Muscle of arm (tissue), 12 donors: ENCODE data around the gene PRKCG. TPM values are rescaled to one million over a fixed set of nuclear protein-coding genes. Genes with fewer than 3 reads are reported as not detected.

Experiments
- DNase-seq: peaks from one replicate; pipeline ENCODE4 v3.0.0-alpha.2; 2013
- polyA plus RNA-seq, 12 donors: library from polyadenylated mRNA; unstranded; fragments of 120-200 nt; gene quantifications; one replicate each; pipeline ENCODE4 v1.2.1, GENCODE V29; 2013; ENCODE audit not compliant: insufficient read length in 12 of 12

PRKCG gene
- polyA plus RNA-seq, 12 donors = 0.09 to 4.5 (median 0.21) TPM; not detected in 4

DNA sequence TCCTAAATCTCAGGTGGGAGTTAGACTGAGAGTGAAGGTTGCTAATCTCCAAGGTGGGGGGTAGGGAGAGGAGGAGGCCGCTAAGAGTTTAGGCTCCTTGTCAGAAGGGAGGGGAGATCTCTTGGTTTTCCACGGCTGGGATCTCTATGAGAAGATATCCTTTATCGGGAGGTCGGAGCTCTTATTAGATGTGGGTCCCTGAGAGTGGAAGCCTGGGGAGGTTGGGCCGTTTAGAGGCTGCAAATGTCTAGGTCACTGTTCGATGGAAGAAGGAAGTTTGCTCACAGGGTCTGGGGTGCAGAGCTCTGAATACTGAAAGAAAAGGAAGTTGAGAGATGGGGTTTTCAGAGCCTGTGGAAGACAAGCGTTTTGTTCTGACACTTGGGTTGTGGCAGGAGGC is 10.5 kb upstream of the PRKCG start:
- DNase-seq = no peak

DNA sequence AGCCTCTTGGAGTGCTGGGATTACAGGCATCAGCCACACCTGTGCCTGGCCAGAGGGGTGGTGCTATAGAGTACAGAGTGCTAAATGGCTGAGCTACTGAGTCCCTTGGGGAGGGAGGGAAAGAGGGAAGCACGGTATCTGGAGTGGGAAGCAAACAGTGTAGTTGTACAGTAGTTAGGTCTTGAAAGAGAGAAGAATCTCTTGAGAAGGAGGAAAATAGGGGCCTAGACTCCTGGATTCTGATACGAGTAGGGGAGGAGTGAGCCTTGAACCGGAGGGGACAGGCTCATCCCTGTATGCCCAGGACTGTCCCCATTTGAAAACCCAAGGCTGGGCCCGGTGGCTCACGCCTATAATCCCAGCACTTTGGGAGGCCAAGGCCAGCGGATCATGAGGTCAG is 9.2 kb upstream of the PRKCG start:
- no peak for DNase-seq

DNA sequence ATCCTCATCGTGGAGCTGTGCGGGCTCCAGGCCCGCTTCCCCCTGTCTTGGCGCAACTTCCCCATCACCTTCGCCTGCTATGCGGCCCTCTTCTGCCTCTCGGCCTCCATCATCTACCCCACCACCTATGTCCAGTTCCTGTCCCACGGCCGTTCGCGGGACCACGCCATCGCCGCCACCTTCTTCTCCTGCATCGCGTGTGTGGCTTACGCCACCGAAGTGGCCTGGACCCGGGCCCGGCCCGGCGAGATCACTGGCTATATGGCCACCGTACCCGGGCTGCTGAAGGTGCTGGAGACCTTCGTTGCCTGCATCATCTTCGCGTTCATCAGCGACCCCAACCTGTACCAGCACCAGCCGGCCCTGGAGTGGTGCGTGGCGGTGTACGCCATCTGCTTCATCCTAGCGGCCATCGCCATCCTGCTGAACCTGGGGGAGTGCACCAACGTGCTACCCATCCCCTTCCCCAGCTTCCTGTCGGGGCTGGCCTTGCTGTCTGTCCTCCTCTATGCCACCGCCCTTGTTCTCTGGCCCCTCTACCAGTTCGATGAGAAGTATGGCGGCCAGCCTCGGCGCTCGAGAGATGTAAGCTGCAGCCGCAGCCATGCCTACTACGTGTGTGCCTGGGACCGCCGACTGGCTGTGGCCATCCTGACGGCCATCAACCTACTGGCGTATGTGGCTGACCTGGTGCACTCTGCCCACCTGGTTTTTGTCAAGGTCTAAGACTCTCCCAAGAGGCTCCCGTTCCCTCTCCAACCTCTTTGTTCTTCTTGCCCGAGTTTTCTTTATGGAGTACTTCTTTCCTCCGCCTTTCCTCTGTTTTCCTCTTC is 8.0 kb upstream of the PRKCG start:
- no peak for DNase-seq

DNA sequence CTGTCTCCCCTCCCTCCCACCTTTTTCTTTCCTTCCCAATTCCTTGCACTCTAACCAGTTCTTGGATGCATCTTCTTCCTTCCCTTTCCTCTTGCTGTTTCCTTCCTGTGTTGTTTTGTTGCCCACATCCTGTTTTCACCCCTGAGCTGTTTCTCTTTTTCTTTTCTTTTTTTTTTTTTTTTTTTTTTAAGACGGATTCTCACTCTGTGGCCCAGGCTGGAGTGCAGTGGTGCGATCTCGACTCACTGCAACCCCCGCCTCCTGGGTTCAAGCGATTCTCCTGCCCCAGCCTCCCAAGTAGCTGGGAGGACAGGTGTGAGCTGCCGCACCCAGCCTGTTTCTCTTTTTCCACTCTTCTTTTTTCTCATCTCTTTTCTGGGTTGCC is 7.4 kb upstream of the PRKCG start:
- no peak for DNase-seq

DNA sequence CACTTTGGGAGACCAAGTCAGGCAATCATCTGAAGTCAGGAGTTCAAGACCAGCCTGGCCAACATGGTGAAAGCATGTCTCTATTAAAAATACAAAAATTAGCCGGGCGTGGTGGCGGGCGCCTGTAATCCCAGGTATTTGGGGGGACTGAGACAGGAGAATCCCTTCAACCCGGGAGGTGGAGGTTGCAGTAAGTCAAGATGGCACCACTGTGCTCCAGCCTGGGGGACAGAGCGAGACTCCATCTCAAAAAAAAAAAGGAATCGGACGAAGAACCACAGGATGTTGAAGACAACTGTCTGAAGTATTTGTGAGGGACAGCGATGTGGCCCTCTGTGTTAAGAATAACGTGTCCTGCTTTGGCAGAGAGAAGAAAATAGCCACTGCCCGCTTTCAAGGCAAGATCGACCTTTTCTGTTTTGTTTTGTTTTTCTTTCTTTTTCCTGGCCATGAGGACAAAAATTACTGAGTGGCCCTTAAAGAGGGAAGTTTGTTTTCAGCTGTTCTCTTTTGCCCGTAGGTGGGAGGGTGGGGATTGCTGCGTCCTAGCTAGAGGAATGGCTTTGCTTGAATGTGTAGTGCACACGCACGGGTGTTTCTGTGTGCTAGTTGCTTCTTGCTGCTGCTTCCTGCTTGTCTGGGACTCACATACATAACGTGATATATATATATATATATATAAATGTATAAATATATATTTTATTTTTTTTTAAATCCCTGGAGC is 6.2 kb upstream of the PRKCG start:
- DNase-seq = no peak

DNA sequence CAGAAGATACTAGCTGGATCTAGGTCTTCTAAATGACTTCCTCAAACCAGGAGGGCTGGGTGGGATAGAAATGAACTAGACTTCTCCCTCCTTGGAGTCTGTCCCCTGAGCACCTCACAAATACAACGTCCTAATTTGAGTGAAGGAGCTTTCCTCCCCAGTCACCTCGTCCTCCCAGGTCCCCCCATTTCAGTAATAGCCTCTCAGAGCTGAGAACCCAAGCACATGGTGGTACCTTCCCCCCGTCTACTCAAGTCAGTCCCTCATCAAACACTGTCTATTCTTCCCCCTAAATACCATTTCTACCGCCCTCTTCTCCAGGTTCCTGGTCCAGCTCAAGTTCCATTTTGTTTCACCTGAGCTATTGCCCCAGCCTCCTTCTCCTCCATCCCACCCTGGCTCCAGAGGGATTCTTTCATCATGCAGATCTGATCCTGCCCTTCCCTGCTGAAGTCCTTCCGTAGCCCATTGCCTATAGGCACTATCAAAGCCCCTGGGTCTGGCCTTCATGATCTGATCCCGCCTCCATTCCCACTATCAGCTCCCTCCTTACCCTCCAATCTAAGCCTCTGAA is 5.3 kb upstream of the PRKCG start:
- no peak for DNase-seq

DNA sequence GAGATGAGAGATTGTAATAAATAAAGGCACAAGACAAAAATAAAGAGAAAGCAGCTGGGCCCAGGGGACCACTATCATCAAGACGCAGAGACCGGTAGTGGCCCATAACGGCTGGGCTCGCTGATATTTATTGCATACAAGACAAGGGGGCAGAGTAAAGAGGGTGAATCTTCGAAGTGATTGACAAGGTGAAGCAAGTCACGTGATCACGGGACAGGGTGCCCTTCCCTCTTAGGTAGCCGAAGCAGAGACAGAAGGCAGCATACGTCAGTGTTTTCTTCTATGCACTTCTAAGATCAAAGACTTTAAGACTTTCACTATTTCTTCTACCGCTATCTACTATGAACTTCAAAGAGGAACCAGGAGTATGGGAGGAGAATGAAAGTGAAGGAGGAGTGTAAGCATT is 4.6 kb upstream of the PRKCG start:
- DNase-seq = no peak

DNA sequence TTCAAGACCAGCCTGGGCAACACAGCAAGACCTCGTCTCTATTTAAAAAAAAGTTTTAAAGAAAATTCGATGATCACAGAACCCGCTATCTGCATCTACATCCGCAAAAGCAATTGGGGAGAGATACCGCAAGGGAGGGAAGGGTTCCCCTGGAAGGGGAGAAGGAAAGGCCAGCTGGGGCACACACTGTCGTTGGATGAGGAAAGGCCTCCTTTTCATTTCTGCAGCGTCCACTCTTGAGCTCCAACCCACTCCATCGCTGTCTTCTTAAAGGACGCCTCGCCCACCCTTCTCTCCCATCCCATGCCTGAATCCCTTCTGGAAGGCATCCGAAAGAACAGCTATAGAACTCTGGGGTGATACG is 3.2 kb upstream of the PRKCG start:
- DNase-seq = no peak

DNA sequence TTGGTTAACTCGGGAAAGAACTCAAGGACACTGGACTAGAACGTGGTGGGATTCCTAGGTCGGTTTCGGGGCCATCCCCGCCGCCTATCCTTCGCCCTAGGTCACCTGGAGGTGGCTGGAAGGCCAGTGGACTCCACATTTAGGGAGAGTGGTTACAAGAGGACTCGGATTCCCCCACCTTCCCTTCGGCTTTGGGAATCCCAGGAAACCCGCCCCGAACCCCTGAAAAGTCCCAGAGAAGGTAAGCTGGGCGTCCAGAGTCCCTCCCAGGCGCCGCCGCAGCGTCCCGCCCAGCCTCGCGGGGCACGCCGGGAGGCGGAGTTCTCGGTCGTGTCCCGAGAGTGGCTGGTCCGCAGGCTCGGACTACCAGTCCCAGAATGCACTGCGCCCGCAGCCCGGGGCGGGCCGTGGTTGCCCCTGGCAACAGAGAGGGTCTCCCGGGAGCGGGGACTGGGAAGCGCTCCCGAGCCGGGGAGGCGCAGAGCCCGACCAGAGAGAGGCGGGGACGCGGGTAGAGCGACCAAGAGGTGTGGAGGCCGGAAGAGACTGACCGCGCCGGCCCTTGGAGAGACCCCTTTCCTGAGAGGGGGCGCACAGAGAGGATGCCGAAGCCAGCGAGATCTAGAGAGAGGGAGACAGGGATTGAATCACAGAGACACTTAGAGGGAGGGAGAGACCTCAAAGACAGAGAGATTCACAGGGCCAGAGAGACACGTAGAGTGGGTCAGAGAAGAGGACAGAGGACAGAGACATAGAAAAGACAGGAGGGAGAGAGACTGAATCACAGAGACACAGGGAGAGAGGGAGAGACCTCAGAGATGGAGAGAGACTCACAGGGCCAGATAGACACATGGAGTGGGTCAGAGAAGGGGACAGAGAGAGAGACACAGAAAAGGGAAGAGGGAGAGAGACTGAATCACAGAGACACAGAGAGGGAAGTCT is 2.6 kb upstream of the PRKCG start:
- peak; percentile 97 for DNase-seq

DNA sequence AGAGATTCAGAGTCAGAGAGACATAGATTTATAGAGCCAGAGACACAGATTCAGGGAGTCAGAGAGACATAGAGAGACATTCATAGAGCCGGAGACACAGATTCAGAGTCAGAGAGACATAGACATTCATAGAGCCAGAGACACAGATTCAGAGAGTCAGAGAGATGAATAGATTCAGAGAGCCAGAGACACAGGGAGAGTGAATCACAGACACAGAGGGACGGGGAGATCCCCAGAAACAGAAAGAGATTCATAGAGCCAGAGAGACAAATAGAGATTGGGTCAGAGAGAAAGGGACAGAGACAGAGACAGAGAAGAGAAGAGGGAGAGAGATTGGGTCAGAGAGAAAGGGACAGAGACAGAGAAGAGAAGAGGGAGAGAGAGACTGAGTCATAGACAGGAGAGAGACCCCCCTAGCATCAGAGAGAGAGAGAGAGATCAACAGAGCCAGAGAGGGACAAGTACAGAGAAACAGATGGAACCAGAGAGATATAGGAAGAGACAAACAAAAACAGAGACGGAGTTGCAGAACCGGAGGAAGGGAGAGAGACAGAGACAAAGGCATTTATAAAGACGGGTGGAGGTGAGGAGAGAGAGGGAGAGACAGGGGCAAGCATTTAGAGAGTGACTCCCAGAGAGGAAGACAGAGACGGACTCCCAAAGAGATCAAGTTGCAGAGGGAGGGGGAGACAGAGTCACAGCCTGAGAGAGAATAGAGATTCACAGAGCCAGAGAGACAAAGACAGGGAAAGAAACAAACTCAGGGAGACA is 1.1 kb upstream of the PRKCG start:
- no peak for DNase-seq

DNA sequence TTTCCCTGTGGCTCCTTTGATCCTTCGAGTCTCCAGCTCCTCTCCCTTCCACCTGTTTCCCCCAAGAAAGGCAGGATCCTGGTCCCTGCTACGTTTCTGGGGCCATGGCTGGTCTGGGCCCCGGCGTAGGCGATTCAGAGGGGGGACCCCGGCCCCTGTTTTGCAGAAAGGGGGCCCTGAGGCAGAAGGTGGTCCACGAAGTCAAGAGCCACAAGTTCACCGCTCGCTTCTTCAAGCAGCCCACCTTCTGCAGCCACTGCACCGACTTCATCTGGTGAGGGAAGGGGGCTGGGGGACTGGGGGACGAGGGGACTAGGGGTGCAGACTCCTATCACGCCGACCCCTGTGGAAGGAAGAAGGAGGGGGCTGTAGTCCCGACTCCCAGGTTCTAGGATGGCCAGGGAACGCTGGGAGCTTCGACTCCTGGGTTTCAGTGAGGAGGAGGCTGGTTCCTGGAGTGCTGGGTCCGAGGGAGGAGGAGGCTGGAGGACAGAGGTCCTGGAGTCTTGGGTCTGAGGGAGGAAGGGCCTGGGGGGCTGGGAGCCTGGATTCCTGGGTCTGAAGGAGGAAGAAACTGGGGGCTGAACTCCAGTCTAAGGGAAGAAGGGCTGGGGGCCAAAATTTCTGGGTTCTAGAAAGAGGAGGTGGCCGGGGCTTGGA is 524 bp downstream of the PRKCG start:
- DNase-seq = no peak

DNA sequence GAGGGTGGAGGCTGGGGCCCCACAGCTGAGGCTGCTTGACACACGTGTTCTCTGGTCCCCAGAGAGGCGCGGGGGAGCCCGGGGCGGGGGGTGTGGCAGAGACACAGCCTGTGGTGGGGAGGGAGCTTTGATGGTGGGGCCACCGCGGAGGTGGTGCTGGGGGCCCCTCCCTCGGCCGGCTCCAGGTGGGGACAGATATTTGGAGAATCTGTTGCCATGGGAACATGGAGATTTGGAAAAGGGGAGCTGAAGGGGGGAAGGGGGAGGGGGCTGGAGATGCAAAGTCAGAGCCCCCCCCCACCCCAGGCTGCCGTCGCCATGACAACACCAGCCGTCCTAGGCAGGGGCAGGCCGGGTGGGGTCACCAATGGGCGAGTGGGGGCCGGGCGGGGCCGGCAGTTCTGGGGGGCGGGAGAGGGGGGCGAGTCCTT is 1.2 kb downstream of the PRKCG start:
- DNase-seq = no peak

DNA sequence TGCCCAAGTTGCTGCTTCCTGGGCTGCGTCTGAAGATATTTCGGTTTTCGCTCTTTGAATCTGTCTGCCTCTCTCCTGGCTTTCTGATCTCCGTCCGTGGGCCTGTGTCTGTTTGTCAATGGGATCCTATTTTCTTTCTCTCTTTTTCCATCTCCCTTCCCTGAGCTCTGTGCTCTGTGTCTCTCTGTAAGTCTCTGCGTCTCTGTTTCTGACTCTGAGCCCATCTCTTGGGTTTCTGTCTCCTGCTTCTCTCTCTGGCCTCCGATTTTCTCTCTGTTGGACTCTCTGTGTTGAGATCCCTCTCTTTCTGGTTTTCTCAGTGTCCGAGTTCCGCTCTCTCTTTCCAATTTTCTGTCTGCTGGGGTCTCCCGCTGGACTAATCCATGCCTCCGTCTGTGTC is 1.7 kb downstream of the PRKCG start:
- no peak for DNase-seq

DNA sequence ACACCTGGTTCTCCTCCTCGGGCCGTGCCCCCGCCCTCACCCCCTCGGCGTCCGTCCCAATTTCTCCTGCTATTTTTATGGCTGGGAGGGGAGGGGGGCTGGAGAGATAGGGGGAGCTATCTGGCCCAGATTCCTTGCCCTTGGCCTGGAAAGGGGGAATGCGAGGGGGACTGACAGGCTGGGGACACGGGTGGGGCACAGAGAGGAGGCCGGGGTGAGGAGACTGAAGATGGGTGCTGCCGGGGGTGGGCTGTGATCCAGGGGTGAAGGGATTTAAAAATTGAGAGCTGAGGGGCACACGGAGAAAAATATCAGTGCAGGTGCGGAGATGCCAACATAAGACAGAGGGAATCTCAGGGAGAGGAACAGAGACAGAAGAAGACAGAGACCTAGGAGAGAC is 2.3 kb downstream of the PRKCG start:
- DNase-seq = no peak

DNA sequence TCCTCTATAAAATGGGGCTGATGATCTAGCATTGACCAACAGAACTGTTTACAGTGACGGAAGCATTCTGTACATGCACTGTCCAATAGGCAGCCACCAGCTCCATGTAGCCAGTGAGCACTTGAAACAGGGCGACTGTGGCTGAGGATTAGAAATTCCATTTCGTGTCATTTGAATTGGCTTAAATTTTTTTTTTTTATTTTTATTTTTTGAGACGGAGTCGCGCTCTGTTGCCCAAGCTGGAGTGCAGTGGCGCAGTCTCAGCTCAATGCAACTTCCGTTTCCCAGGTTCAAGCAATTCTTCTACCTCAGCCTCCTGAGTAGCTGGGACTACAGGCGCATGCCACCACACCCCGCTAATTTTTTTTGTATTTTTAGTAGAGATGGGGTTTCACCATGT is 3.0 kb downstream of the PRKCG start:
- DNase-seq = no peak

DNA sequence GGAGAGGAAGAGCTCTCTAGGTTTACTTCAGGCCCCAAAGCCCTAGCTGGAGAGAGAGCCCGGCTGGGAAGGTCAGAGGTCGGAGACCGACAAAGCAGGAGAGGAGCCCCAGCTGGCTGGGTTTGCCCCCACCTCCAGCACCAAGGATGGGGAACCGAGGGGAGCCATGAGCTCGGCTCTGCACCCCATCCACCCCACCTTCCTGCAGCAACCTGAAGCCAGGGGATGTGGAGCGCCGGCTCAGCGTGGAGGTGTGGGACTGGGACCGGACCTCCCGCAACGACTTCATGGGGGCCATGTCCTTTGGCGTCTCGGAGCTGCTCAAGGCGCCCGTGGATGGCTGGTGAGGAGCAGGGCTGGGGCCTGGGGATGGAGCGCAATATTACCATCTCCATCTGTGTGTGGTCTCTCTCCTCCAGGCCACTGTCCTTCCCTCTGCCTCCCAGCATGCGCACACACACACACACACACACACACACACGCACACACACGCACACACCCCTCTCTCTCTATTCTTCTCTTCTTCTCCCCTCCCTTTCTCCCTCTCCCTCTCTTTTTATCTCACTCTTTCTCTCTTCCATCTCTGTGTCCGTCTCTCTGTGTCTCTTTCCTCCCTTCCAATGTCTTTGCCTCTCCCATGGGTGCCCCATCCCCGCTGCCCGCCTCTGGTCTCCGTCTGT is 10.4 kb downstream of the PRKCG start:
- no peak for DNase-seq

DNA sequence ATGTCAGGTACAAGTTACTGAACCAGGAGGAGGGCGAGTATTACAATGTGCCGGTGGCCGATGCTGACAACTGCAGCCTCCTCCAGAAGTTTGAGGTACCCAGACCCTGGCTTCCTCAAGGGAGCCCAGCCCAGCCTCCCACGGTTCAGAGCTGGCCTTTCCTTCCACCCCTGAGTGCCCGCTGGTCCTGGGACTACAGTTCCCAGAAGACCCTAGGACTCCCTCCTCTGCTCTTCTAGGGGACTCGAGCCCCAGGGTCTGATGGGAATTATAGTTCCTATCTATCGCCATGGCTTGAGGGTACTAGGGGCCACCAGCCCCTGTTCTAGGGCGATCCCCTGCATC is 11.0 kb downstream of the PRKCG start:
- no peak for DNase-seq

DNA sequence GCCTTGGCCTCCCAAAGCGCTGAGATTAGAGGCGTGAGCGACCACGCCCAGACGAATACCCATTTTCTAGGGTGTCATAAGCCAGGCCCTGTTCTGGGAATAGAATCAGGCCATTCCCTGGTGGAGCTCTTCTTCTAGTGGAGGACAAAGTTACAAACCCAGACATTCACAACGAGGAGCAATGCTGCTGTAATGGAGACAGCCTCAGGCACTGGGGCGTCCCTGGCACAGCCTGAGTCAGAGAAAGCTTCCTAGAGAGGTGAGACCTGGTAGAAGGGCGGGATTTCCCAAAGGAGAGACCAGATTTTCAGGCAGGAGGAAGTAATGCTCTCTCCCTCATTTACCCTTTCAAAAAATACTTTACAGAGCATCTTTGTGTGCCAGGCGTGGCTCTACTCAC is 12.7 kb downstream of the PRKCG start:
- no peak for DNase-seq

DNA sequence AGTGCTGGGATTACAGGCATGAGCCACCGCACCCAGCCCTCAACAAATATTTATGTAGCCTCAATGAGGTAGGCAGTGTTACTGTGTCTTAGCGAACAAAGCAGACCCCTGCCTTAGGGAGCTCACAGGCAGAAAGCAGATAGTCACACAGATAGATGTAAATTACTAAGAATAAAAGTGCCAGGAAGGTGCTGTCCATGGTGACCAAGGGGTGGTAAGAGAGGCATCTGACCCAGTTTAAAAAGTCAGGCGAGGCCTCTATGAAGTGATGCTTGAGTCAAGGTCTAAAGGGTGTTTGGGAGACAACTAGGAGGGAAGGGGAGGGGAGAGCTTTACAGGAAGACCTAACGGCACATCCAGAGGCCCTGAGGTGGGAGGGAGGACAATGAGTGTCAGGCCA is 14.7 kb downstream of the PRKCG start:
- DNase-seq = no peak

DNA sequence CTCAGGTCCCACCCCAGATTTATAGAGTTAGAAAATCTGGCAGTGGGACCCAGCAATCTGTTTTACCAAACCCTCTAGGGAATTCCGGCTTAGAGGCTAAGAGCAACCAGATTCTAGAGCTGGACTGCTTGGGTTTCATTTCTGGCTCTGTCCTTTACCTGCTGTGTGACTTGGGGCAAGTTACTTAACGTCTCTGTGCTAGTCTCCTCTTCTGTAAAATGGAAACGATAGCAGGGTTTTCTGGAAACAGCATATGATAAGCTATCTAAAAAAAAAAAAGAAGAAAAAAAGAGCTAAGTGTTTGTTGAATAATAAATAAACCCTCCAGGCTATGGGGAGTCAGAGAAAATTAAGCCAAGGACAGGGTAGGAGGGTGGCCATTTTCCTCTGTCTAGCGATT is 15.5 kb downstream of the PRKCG start:
- DNase-seq = no peak
